ENCODE results near the gene B4GALNT2. TPM values are rescaled to one million over a fixed set of nuclear protein-coding genes. Genes with fewer than 3 reads are reported as not detected.
A peak's percentile ranks its signal among the peaks of the same experiment; 100 is the strongest.
"Not testable (repeated sequence)": the region's sequence is repeated elsewhere in the genome, so short reads cannot be mapped to it uniquely, and the experiment has no call there.

Gene B4GALNT2
- 13.2 and 20.0 TPM in 2 replicates for total RNA-seq (2014; rRNA removed; shearing (Covaris generic); ENCODE audit: low replicate concordance)

- peak; percentile 65 for DNase-seq (ENCODE audit: low read depth)
- in situ Hi-C loops (cut with HindIII; ENCODE audit: low pct_unique_long_range_greater_than_20kb, low sequenced_read_pairs): no loop called here
Observed at GRCh38 chr17:49132699-49133364, at the start of gene B4GALNT2. B4GALNT2 (plus strand) TSS chr17:49132769; CDS start chr17:49132793, 24 bp downstream.

- DNase-seq (ENCODE audit: low read depth); in situ Hi-C loops (cut with HindIII; ENCODE audit: low pct_unique_long_range_greater_than_20kb, low sequenced_read_pairs): not testable (repeated sequence)
Observed at GRCh38 chr17:49085046-49085445, 47.5 kb upstream of the B4GALNT2 start.

- in situ Hi-C loops (cut with HindIII; ENCODE audit: low pct_unique_long_range_greater_than_20kb, low sequenced_read_pairs): no loop called here
- DNase-seq (ENCODE audit: low read depth): no peak
Observed at GRCh38 chr17:49085565-49086315, 46.8 kb upstream of the B4GALNT2 start.

- no peak for DNase-seq (ENCODE audit: low read depth)
- in situ Hi-C loops (cut with HindIII; ENCODE audit: low pct_unique_long_range_greater_than_20kb, low sequenced_read_pairs): no loop called here
Observed at GRCh38 chr17:49086316-49086605, 46.3 kb upstream of the B4GALNT2 start.

GRCh38 chr17:49086649-49087048, 45.9 kb upstream of the B4GALNT2 start:
- in situ Hi-C loops (cut with HindIII; ENCODE audit: low pct_unique_long_range_greater_than_20kb, low sequenced_read_pairs): no loop called here

GRCh38 chr17:49089094-49089493, 43.5 kb upstream of the B4GALNT2 start:
- in situ Hi-C loops (cut with HindIII; ENCODE audit: low pct_unique_long_range_greater_than_20kb, low sequenced_read_pairs): no loop called here

More at GRCh38 chr17:49086649-49087048, 45.9 kb upstream of the B4GALNT2 start:
- DNase-seq (ENCODE audit: low read depth): no peak

GRCh38 chr17:49090878-49091594, 41.5 kb upstream of the B4GALNT2 start:
- no peak for DNase-seq (ENCODE audit: low read depth)
- in situ Hi-C loops (cut with HindIII; ENCODE audit: low pct_unique_long_range_greater_than_20kb, low sequenced_read_pairs): no loop called here

More at GRCh38 chr17:49089094-49089493, 43.5 kb upstream of the B4GALNT2 start:
- DNase-seq (ENCODE audit: low read depth): no peak

GRCh38 chr17:49093131-49093530, 39.4 kb upstream of the B4GALNT2 start:
- no peak for DNase-seq (ENCODE audit: low read depth)
- in situ Hi-C loops (cut with HindIII; ENCODE audit: low pct_unique_long_range_greater_than_20kb, low sequenced_read_pairs): no loop called here

- in situ Hi-C loops (cut with HindIII; ENCODE audit: low pct_unique_long_range_greater_than_20kb, low sequenced_read_pairs): no loop called here
- DNase-seq (ENCODE audit: low read depth): no peak
Observed at GRCh38 chr17:49100601-49101000, 32.0 kb upstream of the B4GALNT2 start.

- DNase-seq (ENCODE audit: low read depth): no peak
- in situ Hi-C loops (cut with HindIII; ENCODE audit: low pct_unique_long_range_greater_than_20kb, low sequenced_read_pairs): no loop called here
Observed at GRCh38 chr17:49101054-49101534, 31.5 kb upstream of the B4GALNT2 start.

GRCh38 chr17:49103360-49103759, 29.2 kb upstream of the B4GALNT2 start:
- in situ Hi-C loops (cut with HindIII; ENCODE audit: low pct_unique_long_range_greater_than_20kb, low sequenced_read_pairs); DNase-seq (ENCODE audit: low read depth): not testable (repeated sequence)

- in situ Hi-C loops (cut with HindIII; ENCODE audit: low pct_unique_long_range_greater_than_20kb, low sequenced_read_pairs): no loop called here
- no peak for DNase-seq (ENCODE audit: low read depth)
Observed at GRCh38 chr17:49104511-49105074, 28.0 kb upstream of the B4GALNT2 start.

- in situ Hi-C loops (cut with HindIII; ENCODE audit: low pct_unique_long_range_greater_than_20kb, low sequenced_read_pairs): no loop called here
- no peak for DNase-seq (ENCODE audit: low read depth)
Observed at GRCh38 chr17:49106321-49107210, 26.0 kb upstream of the B4GALNT2 start.

- in situ Hi-C loops (cut with HindIII; ENCODE audit: low pct_unique_long_range_greater_than_20kb, low sequenced_read_pairs): no loop called here
- DNase-seq (ENCODE audit: low read depth): no peak
Observed at GRCh38 chr17:49107211-49107557, 25.4 kb upstream of the B4GALNT2 start.

GRCh38 chr17:49108318-49108717, 24.3 kb upstream of the B4GALNT2 start:
- in situ Hi-C loops (cut with HindIII; ENCODE audit: low pct_unique_long_range_greater_than_20kb, low sequenced_read_pairs): no loop called here
- DNase-seq (ENCODE audit: low read depth): no peak

GRCh38 chr17:49110509-49110908, 22.1 kb upstream of the B4GALNT2 start:
- in situ Hi-C loops (cut with HindIII; ENCODE audit: low pct_unique_long_range_greater_than_20kb, low sequenced_read_pairs): no loop called here

GRCh38 chr17:49111934-49112333, 20.6 kb upstream of the B4GALNT2 start:
- DNase-seq (ENCODE audit: low read depth): no peak
- in situ Hi-C loops (cut with HindIII; ENCODE audit: low pct_unique_long_range_greater_than_20kb, low sequenced_read_pairs): no loop called here

More at GRCh38 chr17:49110509-49110908, 22.1 kb upstream of the B4GALNT2 start:
- peak; percentile 83 for DNase-seq (ENCODE audit: low read depth)

GRCh38 chr17:49112936-49113335, 19.6 kb upstream of the B4GALNT2 start:
- no peak for DNase-seq (ENCODE audit: low read depth)
- in situ Hi-C loops (cut with HindIII; ENCODE audit: low pct_unique_long_range_greater_than_20kb, low sequenced_read_pairs): no loop called here
